Glomerular endothelial cell (primary cell): Measurements from ENCODE around the gene ARL15. TPM values are rescaled to one million over a fixed set of nuclear protein-coding genes. Genes with fewer than 3 reads are reported as not detected.
"Not testable (repeated sequence)": the region's sequence is repeated elsewhere in the genome, so short reads cannot be mapped to it uniquely, and the experiment has no call there.

Experiments
- DNase-seq: peaks from one replicate; pipeline ENCODE4 v3.0.0-alpha.2; 2011; ENCODE audit warnings: low read depth, low spot score; ENCODE audit errors: extremely low read depth
- total RNA-seq: library from RNA; depleted of rRNA; stranded (reverse); fragments of >200 nt; gene quantifications from 2 replicates; pipeline ENCODE4 v1.2.3, GENCODE V29; 2015

ARL15 gene
- total RNA-seq, 1 donor from 2014 or later = 30.1 TPM

DNA sequence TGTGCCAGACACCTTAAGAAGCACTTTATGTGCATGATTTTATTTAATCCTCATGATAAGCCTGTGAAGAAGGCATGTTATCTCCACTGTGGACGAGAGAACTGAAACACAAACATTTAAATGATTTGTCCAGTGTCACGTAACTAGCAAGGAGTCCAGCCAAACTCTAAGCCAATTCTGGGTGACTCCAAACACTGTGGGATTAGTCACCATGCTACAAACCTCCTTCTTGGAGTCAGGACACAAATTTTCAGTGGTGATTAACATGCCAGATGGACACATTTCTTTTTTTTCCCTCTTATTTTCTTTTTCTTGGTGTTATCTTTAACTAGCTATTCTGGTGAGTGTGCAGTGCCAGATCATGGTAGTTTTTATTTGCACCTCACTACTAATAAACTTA, 433.1 kb downstream of the ARL15 start:
- no peak for DNase-seq

GRCh38 chr5:53874409-53874808, 436.0 kb downstream of the ARL15 start:
- no peak for DNase-seq

GRCh38 chr5:53873235-53873634, 437.1 kb downstream of the ARL15 start:
- no peak for DNase-seq

DNA sequence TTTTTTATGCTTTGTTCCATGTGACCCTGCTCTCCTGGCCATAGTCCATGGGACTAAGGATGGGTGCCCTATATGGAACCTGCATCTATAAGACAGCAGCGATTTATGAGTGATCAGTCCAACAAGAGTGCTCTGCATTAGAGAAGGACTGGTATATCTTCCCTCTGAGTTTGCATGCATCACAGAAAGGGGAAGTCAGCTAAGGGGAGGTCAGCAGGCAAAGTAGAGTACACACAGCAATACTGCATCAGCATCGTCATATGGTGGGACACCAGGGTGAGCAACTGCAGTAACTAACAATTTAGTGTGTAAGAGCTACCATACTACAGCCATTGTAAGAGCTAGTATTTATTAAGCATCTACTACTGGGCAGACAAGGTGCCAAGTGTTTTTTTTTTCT, 438.6 kb downstream of the ARL15 start:
- no peak for DNase-seq

- DNase-seq = no peak
Observed at GRCh38 chr5:53871050-53871449, 439.3 kb downstream of the ARL15 start.

DNA sequence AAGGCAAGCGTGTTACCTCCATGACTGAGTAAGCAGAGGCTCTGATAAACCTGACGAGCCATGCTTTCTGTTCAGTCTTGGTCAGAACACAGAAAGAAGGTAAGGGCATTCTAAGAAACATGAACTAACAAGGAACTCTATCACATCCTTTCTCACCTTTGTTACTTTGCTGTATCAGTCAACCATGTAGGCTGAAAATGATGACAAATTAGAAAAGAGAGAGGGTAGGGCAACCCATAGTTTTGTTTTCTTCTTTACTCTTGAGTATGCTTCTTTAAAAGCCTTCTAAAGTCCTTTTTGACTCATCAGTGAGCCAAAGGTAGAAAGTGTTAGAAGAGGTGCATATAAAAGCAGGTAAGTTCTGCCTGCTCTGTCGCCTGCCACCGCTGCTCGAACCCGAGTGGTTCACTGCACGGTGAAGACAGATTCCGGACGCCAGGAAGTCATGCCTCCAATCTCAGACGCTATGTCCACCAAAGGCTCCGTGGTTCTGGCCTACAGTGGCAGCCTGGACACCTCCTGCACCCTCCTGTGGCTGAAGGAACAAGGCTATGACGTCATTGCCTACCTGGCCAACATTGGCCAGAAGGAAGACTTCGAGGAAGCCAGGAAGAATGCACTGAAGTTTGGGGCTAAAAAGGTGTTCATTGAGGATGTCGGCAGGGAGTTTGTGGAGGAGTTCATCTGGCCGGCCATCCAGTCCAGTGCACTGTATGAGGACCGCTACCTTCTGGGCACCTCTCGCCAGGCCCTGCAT, 451.5 kb downstream of the ARL15 start:
- DNase-seq = no peak

GRCh38 chr5:53856506-53856905, 453.9 kb downstream of the ARL15 start:
- DNase-seq = no peak

GRCh38 chr5:53836851-53837430, 473.4 kb downstream of the ARL15 start:
- DNase-seq = not testable (repeated sequence)

DNA sequence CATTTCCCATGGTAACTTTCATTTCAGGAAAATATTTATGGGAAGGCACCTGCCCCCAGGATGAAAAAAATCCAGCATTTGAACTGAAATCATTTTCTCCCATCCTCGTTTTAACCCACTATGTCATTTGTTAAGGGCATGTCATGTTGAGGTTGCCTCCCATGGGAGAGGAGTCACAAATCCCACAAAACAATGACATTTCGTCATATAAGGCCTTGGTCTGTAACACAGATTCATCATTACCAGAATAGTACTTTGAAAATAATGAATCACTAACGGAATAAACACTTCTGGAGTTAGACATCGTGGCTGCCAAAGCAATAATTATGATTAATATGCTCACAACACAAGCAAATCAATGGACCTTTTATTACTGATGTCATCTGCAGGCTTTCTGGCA, 475.9 kb downstream of the ARL15 start:
- no peak for DNase-seq

Other genes with a start within 250 kb of the ARL15 start
- gene HSPB3, start 145.1 kb upstream of the ARL15 start, total RNA-seq = not detected in 2 replicates
- gene SNX18, start 207.2 kb upstream of the ARL15 start, total RNA-seq = 29.2 and 30.9 TPM in 2 replicates